ENCODE results near the gene TRIM8.

The TRIM8 gene

DNA sequence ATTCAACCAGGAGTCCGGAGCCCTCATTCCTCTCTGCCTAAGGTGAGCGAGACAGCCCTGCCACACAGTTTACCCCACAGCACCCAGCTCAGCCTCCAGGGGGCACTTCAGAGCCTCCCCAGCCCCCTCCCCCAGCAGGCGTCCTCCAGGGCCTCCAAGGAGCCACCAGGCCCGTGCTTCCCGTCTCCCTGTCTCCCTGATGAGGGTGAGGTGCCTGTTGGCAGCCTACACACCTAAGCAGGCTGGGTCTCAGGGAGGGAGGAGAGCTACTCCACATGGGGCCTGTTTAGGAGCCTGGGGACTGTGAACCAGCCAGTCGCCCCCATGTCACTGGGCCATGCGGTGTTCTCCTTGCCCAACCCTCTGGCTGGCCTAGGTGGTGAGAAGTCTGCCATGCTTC, 28.9 kb upstream of the TRIM8 start:
- no peak for DNase-seq (ENCODE audit: extremely low read depth in 1 of 2, low read depth in 1 of 2)

GRCh38 chr10:102616066-102616770, 28.1 kb upstream of the TRIM8 start:
- no peak for DNase-seq (ENCODE audit: extremely low read depth in 1 of 2, low read depth in 1 of 2)

DNA sequence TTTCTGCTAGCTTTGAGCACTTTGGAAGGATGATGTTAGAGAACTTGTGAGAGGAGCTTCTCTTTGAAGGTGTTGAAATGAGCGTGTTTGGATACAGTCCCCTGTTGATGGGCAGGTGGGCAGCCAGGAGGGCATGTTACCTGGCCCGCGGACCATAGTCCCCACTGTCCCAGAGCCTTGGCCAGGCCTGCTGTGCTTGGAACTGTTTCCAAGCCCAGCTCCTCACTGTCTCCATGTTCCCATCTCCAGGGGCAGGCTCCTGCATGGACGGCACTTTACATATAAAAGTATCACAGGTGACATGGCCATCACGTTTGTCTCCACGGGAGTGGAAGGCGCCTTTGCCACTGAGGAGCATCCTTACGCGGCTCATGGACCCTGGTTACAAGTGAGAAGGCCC, 27.2 kb upstream of the TRIM8 start:
- DNase-seq (ENCODE audit: extremely low read depth in 1 of 2, low read depth in 1 of 2): no peak

GRCh38 chr10:102617816-102618215, 26.5 kb upstream of the TRIM8 start:
- DNase-seq (ENCODE audit: extremely low read depth in 1 of 2, low read depth in 1 of 2): no peak

DNA sequence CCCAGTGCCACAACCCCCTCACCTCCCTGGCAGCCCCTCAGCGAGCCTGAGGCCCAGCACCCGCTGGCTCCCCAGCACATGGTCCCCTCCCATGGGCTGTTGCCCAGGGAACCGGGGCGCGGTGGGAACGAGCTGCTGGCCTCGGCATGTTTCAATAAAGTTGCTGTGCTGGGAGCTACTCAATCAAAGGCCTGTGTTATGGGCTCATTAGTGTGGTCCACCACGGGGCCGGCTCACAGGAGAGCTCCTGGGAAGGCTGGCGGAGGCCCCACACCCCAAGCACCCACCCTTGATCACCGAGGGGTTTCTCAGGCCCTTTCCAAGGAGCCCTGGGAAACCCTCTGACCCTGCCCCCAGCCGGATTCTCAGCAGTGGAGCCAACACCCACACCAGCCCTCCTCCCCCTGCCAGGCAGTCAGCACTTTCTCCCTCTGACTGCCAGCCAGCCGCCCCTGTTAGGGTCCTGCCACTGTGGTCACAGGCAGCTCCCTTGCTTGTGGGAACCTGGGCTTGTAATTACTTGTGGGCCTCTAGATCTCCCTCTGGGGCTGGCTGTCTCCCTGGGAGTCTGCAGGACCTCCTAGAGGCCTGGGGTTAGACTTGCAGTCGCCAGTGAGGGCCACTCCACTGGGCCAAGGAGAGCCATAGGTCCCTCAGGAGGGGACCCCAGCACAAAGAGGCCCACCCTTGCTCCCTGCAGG, 24.8 kb upstream of the TRIM8 start:
- no peak for DNase-seq (ENCODE audit: extremely low read depth in 1 of 2, low read depth in 1 of 2)

- DNase-seq (ENCODE audit: extremely low read depth in 1 of 2, low read depth in 1 of 2): no peak
These were observed 24.1 kb upstream of the TRIM8 start for GRCh38 chr10:102620138-102620590.

DNA sequence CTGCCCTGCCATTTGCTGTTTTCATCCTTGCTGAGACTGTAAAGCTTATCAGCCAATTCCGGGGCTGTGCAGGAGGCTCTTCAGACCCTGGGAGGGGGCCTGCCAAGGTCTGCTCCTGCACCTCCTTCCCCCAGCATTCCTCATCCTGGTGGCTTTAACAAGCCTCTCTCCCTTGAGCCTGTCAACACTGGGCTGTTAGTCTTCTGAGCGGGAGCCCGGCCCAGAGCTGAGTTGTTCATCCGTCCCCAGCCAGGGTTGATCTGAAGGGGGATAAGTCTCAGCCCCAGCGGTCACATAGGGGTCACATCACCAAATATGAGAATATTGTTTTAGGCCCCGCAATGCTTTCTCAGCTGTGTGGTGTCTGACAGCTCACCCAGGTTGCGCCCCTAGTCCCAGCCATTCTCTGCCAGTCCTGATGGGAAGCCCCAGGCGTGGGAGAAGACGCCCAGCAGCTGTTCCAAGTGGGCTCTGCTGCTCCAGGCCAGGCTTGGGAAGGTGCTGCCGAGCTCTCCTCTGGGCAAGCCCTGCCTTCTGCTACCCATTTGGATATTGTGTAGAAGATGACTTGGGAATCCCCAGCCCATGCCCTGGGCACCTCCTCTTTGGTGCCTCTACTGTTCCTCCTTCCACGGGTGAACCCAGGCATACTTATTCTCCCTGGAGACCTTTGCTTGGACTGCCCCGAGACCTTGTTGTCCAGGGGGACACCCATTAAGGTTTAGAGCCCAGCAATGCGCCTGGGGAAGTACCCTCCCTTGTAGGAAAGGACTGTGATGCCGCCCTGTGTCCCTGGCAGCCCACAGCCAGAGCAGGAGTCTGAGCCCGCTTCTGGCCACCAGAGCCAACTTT, 23.5 kb upstream of the TRIM8 start:
- DNase-seq (ENCODE audit: extremely low read depth in 1 of 2, low read depth in 1 of 2): no peak

DNA sequence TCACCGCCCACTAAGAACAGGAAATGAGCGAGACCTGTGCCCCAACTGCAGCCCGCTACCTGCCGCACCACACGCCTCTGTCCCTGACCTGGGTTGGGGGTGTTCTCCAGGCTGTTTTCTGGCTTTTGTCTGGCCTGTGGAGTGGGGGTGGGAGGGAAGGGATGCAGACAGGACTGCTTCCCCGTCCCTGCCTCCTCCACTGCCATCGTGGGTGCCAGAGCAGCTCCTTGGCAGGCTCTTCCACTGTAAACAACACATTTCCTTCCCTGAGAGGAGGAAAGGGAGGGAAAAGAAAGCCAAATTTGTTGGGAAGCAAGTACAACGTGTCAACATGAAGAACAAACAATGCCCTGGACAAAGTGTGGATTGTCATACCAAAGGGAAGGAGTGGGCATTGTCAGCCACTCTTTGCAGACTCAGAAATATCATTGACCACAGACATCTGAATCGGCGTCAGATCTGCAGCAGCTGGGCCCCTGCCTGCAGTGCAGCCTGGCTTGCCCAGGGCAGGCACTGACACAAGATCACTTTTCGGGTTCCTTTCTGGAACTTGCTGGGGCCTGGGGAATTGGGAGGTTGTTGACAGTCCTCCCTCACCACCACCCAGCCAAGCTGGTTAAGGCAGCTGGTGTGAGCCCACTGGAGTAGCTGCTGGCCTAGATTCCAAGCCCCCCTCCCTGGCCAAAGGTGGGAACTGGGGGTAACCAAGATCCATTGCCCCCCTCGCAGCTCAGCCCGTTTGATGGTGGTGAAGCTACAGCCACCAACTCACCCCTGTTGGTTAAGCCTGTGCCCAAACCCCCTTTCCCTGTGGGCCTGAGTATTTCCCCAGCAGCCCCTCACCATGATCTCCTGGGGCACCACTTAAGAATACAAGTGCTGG, 22.6 kb upstream of the TRIM8 start:
- DNase-seq (ENCODE audit: extremely low read depth in 1 of 2, low read depth in 1 of 2): no peak

DNA sequence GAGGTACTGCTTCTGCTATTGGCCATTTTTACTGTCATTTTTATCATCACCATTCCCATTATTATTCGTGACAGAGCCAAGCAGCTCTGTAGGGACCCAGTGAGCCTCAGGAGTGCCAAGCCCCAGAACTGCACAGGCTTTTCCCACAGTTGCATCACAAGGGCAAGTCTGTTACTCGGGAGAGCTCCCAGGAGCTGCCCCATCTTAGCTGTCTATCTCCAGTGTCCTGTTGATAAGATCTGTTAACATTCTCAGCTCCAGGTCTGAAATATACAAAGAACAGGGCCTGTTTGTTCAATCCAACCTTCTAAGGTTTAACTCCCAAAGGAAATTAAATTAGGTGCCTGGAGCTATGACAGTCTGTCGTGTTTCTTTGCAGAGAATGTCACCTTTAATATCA, 20.2 kb upstream of the TRIM8 start:
- DNase-seq (ENCODE audit: extremely low read depth in 1 of 2, low read depth in 1 of 2): no peak

DNA sequence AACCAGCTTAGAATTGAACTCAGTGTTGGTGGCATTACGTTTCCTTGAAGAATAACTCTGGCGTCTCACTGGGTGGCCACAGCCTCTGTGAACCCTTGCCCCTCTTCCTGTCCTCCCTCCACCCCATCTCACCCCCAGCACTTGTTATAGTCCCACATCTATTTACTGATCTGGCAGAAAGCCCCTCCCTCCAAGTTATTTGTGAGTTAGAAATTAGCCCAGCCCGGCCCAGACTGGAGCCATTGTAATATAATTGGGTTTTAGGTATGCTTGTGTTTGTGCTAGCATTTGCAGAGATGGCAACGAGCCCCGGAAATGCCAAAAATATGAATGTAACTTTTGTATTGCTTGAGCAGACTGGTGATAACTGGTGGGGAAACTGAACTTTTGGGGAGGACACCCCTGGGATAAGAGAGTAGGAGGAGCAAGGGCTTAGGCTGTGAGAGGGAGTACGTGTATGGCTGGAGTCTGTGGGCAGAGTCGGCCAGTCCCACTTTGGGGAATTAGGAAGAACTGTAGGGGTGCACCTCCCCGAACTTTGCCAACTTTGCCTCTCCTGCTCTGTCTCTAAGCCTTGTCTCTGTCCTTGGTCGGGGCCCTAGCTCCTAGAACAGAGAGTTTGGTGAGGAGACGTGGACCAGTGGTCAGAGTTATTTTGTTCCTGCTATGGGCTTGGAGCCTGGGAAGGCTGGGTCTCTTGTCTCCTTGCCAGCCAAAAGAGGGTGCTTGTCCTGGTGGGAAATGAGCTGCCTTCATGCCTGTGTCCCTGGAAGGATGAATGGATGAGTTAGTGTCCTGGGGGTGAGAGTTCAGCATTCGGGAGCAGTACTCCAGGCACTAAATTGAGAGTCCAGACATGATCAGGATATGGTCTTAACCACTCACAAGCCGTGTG, 19.3 kb upstream of the TRIM8 start:
- DNase-seq (ENCODE audit: extremely low read depth in 1 of 2, low read depth in 1 of 2): no peak

DNA sequence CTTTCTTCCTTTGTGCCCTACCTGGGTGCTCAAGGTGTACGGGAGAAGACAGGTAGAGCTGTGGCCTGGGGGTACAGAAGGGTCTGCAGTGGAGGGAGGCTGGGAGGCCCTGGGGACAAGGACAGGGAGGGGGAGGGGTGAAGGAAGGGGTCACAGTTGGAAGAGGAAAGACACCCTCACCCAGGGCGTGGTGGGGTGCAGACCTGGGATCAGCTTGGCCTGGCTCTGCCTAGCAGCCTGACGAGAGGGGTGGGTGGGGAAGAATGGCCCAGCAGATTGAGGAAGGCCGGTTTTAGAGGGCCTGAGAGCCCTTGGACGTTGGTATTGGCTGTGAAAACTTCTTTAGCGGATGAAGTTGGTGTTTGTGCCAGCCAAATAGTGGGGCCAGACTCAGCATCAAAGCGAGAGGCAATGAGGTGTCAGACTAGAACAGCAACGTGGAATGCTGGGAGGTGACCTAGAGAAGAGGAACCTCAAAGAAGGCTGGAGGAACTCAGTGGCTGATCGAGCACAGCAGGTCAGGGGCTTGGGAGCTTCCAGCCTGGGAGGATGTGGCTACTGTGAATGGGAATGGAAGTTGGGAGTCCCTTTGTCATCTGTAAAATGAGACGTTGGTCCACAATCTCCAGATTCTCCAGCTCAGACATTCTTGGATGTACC, 18.1 kb upstream of the TRIM8 start:
- DNase-seq (ENCODE audit: extremely low read depth in 1 of 2, low read depth in 1 of 2): no peak

DNA sequence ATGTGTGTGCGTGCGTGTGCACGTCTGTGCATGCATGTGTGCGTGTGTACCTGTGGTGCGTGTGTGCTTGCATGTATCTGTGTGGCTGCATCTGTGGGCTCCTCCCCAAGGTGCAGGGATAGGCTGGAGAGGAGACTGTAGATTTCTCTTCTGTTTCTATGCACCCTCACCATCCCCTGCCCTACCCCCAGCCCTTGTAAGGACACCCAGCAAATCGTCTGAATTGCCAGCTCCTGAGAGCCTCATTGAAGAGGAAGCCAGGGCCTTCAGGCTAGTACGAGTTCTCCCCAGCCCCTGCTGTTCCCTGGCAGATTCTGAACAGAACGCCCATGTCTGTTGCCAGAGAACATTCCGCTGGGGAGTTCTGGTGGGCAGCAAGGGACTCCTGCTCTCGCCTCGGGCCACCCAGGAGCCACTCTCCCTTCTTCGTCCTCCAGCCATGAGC, 17.0 kb upstream of the TRIM8 start:
- no peak for DNase-seq (ENCODE audit: extremely low read depth in 1 of 2, low read depth in 1 of 2)

DNA sequence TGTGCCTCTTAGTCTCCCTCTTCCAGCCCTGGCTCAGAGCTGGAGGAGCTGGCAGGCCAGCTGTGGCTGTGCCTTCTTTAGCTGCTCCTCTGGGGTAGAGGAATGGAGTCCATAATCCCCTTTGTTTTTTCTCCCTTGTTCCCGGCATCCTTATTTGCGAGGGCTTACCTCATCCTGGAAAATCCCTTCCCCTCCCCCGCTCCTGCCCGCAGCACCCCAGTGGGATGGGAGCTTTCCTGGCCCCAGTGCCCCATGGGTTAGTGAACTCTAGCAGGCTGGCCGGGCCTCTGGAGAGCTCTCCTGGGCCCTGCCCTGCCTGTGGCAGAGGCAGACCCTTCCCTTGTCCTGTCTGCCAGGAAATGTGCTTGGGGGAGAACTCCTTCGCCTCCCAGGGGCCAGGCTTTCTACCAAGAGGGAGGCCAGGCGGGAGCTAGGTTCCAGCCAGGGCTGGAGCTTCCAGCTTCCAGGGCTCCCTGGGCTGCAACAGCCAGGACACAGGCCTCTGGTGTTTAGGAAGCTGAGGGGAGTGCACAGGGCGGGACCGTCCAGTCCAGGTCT, 16.5 kb upstream of the TRIM8 start:
- DNase-seq (ENCODE audit: extremely low read depth in 1 of 2, low read depth in 1 of 2): no peak

DNA sequence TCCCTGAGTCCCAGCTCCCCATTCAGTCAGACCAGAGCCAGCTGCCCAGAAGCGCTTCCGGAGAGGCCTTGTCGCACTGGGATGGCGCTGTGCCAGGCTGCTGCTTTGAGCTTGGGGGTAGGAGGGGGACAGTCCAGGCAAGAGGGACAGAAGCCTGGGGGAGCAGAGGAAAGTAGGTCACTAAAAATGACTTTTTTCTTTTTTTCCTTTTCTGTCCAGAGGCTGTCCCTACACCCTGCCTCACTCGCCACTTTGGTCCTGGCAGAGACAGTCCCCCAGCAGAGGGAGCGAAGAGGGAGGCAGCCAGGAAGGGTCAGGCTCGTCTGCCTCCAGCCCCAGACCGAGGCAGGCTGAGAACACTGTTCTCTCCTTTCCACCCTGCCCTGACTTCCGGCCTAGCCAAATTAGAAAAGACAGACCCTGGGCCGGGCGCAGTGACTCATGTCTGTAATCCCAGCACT, 15.8 kb upstream of the TRIM8 start:
- no peak for DNase-seq (ENCODE audit: extremely low read depth in 1 of 2, low read depth in 1 of 2)

GRCh38 chr10:102629661-102630614, 14.3 kb upstream of the TRIM8 start:
- no peak for DNase-seq (ENCODE audit: extremely low read depth in 1 of 2, low read depth in 1 of 2)

DNA sequence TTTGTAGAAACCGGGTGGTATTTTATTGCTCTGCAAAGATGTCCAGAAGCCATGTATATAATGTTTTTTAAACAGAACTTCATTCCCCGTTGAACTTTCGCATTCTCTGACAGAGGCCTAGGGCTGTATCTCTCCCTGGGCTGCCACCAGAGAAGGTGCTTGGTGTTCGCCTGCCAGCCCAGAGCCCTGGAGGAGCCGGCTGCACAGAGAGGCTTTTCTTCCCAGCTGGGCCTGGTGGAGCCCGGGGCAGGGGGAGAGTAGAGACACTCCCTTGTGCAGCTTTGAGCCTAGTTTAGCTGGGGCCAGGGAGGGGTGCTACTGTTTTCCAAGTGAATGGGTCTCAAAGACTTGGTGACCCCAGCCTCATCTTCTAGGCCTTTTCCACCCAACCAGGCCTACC, 13.6 kb upstream of the TRIM8 start:
- no peak for DNase-seq (ENCODE audit: extremely low read depth in 1 of 2, low read depth in 1 of 2)

- DNase-seq (ENCODE audit: extremely low read depth in 1 of 2, low read depth in 1 of 2): no peak
These were observed 12.5 kb upstream of the TRIM8 start for GRCh38 chr10:102631525-102632393.
